HG03520 (cell line): ENCODE measurements around the gene FAM110A.
"Not testable (repeated sequence)": the region's sequence is repeated elsewhere in the genome, so short reads cannot be mapped to it uniquely, and the experiment has no call there.

Source experiments
- ATAC-seq: cut with Tn5 transposase; IDR thresholded peaks from one replicate; pipeline ENCODE4 v1.9.1; 2021; ENCODE audit warnings: mild to moderate bottlenecking, moderate library complexity; ENCODE audit not compliant: unreplicated experiment

FAM110A gene

DNA sequence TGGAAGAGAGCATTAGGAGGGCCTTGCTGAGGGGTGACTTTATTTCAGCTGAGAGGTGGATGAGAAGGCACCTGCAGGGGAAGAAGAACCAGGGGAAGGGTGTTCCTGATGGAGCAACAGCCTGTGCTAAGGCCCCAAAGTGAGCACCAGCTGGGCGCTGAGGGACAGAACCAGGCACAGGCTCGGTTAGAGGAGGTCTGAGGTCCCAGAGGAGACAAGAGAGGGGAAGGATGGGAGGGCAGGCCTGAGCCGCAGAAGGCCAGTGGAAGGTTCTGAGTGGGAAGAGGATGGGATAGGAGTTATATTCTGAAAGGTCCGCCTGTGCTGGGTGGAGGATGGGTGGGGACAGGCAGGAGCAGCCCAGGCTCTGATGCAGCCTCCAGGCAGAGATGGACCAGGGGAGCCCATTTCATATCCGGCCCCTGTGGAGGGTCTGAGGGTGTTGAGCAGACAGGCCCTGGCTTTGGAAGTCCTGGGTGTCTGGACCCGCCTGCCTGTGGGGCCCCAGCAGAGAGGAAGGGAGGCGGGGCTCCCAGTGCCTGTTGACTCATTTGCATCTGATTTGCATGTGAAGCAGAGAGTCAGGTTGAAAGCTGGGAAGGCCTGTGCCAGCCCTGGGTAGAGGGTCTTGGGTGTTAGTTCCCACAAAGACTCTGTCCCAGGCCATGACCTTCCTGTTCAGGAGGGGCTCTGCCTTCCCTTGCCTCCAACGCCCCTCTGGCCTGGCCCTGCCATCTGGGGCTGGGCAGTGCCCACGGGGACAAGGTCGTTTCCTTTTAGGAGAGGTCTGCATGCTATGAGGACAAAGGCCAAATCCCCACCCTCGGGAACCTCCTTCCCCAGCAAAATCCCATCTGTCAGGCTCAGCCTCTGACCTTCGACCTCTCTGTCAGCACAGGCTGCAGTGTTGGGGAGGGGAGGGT, 10.6 kb upstream of the FAM110A start:
- no peak for ATAC-seq

DNA sequence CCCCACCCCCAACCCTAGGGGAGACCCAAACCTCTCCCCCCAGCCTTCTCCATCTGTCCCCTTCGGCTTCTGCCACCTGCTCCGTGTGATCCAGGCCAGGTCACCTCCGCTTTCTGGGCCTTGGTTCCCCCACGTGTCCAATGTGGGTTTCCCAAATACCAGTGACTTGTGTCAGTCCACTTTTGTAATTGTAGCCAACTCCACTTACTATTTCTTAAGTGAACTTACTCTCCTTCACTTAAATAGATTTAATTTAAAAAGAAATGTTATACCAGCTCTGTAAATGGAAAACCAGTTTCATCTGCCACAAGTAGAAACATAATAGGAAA, 10.0 kb upstream of the FAM110A start:
- ATAC-seq, result no peak

DNA sequence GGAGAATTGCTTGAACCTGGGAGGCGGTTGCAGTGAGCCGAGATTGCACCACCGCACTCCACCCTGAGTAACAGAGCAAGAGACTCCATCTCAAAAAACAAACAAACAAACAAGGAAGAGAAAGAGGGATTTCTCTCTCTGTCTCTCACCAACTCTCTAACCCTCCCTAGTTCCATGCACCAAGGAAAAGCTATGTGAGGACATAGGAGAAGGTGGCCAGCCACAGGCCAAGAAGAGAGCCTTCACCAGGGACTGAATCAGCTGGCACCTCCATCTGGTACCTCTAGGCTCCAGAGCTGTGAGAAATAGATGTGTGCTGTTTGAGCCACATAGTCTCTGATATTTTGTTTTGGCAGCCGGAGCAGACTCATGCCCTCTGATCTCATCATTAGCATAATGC, 9.0 kb upstream of the FAM110A start:
- ATAC-seq, result no peak

DNA sequence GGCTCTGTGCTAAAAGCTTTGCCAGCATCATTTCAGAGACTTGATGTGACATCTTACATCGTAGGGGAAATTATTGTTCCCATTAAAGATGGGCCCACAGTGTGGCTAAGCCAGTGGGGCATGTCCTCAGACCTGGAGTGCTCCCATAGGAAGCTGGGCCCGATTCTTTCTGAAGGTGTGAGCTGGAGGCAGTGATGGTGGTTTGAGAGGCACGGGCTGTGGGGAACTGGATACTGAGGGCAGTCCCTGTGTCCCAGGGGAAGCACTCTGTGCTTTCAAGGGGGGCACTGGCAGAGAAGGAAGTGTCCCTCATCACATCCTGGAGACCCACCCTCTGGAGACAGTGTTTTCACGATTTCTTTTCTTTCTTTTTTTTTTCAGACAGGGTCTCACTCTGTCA, 8.6 kb upstream of the FAM110A start:
- ATAC-seq, result no peak

DNA sequence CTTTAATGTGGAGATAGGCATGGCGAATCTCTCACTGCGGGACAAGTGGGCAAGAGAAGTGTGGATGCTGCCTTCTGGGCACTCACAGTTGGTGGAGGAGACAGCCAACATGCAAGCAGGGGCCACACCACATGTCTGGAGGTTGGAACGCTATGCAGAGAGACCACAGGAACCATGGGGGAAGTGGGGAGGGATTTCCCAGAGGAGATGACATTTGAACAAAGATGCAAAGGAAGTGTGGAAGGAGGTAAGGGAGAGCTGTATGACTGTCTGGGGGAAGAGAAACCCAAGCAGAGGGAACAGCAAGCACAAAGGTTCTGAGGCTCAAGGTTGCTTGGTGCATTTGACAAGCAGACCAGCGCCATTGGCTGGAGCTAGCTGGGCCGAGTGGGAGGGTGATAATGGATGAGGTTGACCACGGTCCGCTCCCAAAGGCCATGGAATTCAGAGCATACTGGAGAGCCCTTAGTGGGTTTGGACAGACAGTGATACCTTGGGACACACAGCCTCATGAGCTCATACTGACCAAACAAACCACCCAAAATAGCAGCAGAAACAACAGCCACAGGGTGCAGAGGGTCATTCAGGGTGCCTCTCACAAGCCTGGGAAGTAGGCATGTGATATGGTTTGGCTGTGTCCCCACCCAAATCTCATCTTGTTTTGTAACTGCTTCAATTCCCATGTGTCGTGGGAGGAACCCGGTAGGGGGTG, 7.6 kb upstream of the FAM110A start:
- no peak for ATAC-seq

DNA sequence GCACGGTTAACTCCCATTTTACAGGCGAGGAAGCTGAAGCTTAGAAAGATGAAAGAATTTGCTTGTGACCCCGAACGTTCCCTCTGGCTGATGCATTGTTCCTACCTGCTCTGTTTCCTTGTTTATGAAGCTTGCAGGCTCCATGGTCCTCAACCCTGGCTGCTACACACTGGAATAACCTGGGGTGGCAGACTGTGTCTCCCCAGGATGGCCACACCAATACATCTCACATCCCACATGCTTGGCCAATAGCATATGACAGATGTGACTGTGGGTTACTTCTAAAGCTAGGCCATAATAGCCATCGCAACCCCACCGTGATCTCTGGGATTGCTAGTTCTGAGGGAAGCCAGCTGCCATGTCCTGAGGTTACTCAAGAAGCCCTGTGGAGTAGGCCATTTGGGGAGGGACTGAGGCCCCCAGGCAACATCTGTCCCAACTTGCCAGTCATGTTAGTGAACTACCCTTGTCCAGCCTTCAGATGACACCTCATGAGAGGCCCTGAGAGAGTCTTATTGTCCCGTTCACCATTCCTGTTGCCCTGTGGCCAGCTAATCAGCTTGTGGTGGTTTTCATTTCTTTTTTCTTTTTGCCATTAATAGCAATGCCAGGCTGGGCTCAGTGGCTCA, 6.7 kb upstream of the FAM110A start:
- no peak for ATAC-seq

DNA sequence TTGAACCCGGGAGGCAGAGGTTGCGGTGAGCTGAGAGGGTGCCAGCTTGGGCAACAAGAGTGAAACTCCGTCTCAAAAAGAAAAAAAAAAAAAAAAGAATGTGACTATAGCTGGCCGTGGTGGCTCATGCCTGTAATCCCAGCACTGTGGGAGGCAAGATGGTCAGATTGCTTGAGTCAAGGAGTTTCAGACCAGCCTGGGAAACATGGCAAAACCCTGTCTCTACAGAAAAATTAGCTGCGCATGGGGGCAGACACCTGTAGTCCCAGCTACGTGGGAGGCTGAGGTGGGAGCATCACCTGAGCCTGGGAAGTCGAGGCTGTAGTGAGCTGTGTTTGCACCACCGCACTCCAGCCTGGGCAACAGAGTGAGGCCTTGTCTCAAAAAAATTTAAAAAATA, 5.5 kb upstream of the FAM110A start:
- ATAC-seq, result not testable (repeated sequence)

DNA sequence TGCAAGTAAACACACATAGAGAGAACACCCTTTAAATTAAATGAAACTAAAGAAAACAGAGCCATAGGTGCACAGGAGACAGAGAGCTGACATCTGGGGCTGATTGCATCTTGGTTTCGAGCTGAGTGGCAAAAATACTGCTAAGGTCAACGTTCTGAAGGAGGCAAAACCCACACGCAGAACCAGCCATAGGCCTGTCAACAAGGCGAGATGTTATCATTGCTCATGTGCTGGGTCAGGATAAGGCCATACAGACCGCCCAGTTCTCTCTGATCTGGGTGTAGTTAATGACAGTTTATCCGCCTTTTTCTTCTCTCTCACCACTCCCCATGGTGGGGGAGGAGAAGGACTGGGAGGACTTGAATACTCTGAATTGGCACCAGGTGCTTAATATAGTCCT, 4.5 kb upstream of the FAM110A start:
- no peak for ATAC-seq

DNA sequence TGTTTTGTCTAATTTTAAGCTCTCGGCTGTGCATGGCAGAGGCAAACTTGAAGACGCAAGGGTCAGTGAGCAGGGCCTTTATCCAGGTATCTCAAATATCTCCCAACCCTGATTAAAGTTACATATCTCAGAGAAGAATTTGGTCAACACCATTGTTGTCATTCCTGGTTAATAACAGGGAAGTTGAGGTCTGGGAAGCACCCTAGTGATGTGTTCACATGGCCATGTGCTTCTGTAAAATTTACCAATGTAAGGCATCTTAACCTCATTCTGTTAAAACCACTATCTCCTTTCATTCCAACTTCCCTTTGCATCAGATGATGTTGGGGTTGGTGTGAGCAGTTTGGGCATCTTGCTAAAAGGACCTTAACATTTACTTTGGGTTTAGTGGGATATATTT, 4.0 kb upstream of the FAM110A start:
- no peak for ATAC-seq

DNA sequence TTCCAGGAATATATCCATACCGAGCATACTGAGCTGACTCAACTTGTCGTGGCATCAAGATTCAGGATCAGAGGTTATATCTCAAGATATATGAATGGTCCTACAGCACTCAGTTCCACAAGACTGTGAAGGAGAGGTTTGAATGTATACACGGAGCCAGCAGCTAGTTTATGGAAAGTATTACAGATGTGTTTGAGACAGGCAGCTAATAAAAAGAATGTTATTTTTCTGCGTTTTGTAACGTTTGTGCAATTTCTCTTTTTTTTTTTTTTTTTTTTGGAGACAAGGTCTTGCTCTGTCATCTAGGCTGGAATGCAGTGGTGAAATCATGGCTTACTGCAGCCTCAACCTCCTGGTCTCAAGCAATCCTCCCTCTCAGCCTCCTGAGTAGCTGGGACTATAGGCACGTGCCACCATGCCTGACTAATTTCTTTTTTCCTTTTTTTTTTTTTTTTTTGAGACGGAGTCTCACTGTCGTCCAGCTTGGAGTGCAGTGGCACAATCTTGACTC, 3.4 kb upstream of the FAM110A start:
- no peak for ATAC-seq

DNA sequence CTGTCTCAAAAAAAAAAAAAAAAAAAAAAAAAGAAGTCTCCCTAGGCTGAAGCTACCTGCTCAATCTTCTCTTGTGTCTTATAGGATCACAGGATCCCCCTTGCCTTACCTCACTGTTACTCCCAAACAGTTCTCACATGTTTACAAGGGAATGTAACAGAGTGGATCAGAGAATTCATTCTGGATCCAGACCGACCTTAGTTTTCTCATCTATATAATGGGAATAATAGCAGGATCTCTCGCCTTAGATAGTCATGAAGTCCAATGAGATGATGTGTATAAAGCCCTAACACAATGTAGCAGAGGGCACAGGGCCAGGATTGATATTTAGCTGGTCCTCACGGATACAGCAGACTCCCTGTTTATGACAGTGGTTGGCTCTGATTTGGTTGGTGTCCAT, 2.3 kb upstream of the FAM110A start:
- no peak for ATAC-seq

DNA sequence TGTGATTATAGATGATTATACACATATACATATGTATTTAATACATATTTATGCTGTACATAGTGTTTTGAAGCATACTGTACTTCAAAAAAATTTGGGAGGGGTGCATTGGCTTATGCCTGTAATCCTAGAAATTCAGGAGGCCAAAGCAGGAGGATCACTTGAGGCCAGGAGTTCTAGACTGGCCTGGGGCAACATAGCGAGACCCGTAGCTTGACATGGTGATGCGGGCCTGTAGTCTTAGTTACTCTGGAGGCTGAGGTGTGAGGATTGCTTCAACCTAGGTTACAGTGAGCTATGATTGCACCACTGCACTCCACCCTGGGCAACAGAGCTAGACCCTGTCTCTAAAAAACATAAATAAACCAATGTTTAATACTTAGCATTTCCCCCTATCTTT, 1.6 kb upstream of the FAM110A start:
- no peak for ATAC-seq

DNA sequence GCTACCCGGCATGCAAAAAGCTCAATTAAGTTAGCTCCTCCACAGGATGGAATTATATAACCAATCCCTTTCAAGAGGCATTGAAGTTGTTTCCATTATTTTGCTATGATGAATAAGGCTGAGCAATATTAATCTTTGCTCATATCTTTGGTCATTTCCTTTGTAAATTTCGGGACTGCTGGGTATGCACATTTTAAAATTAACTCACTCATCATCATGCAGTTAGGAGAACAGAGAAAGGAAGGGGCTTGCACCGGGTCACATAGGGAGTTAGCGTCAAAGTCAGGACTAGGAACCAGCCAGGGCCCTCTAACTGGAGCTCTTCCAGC, 430 bp upstream of the FAM110A start:
- ATAC-seq, result no peak

DNA sequence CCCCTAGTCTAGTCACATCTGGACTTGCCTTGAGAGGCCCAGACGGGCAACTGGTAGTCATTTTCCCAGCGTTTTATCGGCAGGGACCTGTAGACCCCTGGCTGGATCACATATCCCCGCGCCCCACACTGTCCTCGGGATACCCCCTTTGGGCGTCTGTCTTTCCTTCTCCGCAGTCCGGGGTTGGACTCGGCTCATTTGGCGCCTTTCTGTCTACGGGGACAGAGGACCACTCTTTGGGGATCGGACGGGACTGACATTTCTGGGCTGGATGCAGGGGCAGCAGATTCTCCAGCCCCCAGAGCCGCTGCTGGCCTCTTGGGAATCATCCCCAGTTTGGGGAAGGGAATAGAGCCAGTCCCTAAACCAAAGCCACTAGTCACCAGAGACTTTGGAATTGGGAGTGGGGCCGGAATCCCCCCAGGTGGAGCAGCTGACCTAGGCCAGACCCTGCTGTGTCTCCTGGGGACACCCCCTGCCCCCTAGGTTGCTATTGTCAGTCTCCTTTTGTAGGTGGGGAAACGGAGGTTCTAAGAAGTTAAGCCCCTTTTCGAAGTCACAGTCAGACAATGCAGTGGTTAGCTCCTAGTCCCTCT, 734 bp downstream of the FAM110A start:
- ATAC-seq, result no peak

DNA sequence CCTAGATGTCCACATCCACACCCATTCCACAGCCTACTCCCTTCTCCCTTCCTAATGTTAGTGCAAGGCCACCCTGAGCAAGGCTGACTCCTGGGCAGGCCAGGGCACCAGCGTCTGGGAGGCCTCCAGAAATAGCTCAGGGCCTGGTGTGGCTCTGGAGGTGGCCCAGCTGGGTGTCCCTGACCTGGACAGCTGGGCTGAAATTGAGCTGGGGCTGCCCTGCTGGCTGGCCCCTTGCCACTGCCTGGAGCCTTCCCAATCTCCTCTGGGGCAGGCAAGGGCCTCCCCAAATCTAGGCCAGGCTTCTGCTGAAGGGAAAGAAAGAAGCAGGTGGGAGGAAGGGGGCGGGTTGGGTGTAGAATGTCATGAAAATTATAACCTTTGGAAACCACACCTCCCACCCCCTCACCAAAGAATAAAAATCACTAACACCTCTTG, 2.1 kb downstream of the FAM110A start:
- ATAC-seq, result no peak

DNA sequence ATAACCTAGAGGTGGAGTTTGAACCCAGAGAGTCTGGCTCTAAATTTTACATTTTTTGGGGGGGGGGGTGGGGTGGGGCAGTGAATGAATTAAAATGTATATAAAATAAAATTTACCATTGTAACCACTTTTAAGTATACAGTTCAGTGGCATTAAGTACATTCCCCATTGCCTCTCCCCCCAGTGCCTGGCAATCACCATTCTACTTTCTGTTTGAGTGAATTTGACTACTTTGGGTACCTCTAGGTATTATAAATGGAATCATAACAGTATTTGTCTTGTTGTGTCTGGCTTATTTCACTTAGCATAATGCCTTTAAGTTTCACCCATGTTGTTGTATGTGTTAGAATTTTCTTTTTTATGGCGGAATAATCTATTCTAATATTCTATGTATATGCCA, 2.7 kb downstream of the FAM110A start:
- no peak for ATAC-seq

DNA sequence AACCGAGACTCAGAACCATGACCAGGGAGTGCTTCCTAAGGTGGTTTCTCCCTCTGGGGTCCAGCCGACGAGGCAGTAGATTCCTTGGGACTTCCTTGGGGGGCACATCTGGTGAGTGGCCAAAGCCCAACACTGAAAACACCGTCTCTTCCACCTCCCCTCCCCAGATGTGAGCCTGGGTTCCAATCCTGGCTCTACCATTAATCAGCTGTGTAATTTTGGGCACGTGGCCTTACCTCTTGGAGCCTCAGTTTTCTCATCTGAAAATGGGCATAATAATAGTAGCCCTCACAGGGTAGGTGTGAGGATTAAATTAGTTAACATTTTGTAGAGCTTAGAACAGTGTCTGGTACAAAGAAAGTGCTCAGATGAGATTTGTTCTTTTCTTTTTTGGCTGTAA, 5.5 kb downstream of the FAM110A start:
- ATAC-seq, result no peak

DNA sequence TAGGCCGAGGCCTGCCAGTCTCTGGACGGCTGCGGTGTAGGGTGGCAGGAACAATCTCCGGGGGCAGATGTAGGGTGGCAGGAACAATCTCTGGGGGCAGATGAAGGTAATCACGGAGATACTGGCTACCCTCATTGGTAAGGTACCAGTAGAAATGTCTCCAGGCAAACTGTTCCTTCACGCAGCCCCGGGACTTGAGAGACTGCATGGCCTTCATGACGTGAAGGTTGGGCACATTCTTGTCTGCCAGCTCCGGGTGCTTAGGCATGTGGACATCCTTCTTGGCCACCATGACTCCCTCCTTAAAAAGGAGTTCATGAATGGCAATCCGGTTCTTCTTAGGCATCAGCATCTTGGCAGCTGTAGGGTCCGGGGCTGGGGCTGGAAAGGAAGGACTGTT, 6.1 kb downstream of the FAM110A start:
- ATAC-seq, result no peak

DNA sequence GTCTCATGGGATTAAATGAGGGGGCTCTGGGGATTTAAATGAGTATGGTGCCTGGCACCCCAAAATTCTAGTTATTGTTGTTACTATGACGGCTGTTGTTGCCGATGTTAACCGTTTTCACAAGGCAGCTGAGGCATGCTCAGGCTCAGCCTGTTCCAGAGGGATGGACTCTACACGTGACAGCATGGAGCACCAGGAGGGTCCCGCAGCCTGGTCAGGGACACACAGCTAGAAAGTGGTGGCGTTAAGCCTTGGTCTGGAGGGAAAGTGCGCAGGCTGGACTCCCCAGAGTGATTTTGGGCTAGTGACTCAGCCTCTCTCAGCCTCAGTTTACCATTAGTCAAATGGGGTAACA, 7.0 kb downstream of the FAM110A start:
- no peak for ATAC-seq

DNA sequence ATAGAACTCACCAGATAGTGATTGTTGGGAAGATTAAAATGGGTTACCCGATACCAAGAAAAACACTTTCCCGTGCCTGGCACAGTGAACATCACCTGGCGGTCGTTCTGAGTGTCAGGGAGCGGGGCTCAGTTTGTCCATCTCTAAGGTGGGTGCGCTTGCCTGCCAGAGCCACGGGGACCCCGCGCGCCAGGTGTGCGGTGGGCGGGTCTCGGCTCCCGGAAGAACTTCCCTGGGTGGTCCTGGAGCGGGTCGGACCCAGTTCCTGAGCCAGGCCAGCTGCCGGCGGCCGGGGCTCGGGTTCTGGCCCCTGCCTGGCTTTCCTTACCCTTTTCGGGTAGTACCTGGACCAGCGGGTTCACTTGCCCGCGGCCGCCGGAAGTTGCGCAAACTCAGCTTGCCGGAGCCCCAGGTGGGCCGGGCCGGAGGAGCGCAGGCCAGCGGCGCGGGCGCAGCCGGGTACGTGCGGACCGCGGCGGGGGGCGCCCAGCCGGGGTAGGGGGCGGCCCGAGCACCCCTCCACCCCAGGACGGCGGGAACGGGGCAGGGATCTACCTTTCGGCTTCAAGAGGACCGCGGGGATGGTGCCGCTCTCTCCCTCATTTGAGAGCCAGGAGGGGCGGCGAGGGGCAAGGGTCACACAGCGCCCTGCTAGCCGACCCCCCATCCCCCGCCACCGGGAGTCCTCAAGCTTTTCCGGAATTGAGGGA, 7.5 kb downstream of the FAM110A start:
- no peak for ATAC-seq
